HK-2 (cell line): ENCODE data around the gene EMCN.
"Not testable (repeated sequence)": the region's sequence is repeated elsewhere in the genome, so short reads cannot be mapped to it uniquely, and the experiment has no call there.

ENCODE experiments used
- DNase-seq: peaks from one replicate; pipeline ENCODE4 v3.0.0-alpha.2; 2018; ENCODE audit not compliant: unreplicated experiment

Gene EMCN

GRCh38 chr4:100492129-100492528 lies 25.7 kb downstream of the EMCN start:
- no peak for DNase-seq

GRCh38 chr4:100489305-100489704 lies 28.5 kb downstream of the EMCN start:
- no peak for DNase-seq

GRCh38 chr4:100486496-100486895 lies 31.3 kb downstream of the EMCN start:
- DNase-seq = no peak

GRCh38 chr4:100483796-100484195 lies 34.0 kb downstream of the EMCN start:
- DNase-seq = no peak

GRCh38 chr4:100479971-100480370 lies 37.9 kb downstream of the EMCN start:
- no peak for DNase-seq

GRCh38 chr4:100469555-100469954 lies 48.3 kb downstream of the EMCN start:
- no peak for DNase-seq

GRCh38 chr4:100466501-100466900 lies 51.3 kb downstream of the EMCN start:
- no peak for DNase-seq

- DNase-seq = no peak
Observed at GRCh38 chr4:100461807-100462605, 55.8 kb downstream of the EMCN start.

GRCh38 chr4:100450449-100450848 lies 67.4 kb downstream of the EMCN start:
- DNase-seq = no peak

- no peak for DNase-seq
Observed at GRCh38 chr4:100431416-100431815, 86.4 kb downstream of the EMCN start.

GRCh38 chr4:100430451-100430850 lies 87.4 kb downstream of the EMCN start:
- no peak for DNase-seq

GRCh38 chr4:100429616-100430015 lies 88.2 kb downstream of the EMCN start:
- no peak for DNase-seq

GRCh38 chr4:100428051-100428450 lies 89.8 kb downstream of the EMCN start:
- peak; percentile 68 for DNase-seq

- no peak for DNase-seq
Observed at GRCh38 chr4:100424376-100424775, 93.4 kb downstream of the EMCN start.

GRCh38 chr4:100422894-100423293 lies 94.9 kb downstream of the EMCN start:
- no peak for DNase-seq

- DNase-seq = no peak
Observed at GRCh38 chr4:100421361-100421978, 96.4 kb downstream of the EMCN start.

GRCh38 chr4:100420571-100420970 lies 97.3 kb downstream of the EMCN start:
- DNase-seq = no peak

GRCh38 chr4:100417565-100417964 lies 100.3 kb downstream of the EMCN start:
- no peak for DNase-seq

- DNase-seq = peak; percentile 5
Observed at GRCh38 chr4:100414016-100414790, 103.6 kb downstream of the EMCN start.

GRCh38 chr4:100391863-100392262 lies 126.0 kb downstream of the EMCN start:
- DNase-seq = no peak

GRCh38 chr4:100391086-100391485 lies 126.7 kb downstream of the EMCN start:
- no peak for DNase-seq

GRCh38 chr4:100386270-100386669 lies 131.6 kb downstream of the EMCN start:
- DNase-seq = no peak

GRCh38 chr4:100380401-100380800 lies 137.4 kb downstream of the EMCN start:
- DNase-seq = not testable (repeated sequence)
